ENCODE measurements around the gene FRZB. TPM values are rescaled to one million over a fixed set of nuclear protein-coding genes. Genes with fewer than 3 reads are reported as not detected.

The FRZB gene
- total RNA-seq, 2 experiments from 2014 or later = not detected

DNA sequence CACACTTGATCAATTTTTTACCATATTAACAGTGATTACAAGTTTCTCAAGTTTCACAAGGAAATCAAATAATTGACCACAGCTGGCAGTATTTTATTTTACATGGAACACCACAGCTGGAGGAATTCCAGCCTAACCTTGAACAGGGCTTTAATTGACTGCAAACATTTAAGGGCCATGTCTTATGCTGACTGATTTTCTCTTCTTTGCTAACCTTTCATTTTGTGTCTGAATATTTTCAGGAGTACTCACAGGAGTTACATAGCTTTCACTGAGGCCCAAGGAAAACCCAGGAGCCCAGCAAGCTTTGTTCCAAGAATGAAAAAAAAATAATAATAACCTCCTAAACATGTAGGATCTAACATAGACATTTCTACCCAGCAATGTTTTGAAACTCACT lies 49.6 kb downstream of the FRZB start:
- CTCF ChIA-PET = interaction anchor here (0.7 to 1.4 kb wide), 4 partner anchors 12 to 53 kb away, joined by 3 read pairs; no protein-coding TSS in a partner anchor
- no peak overlapping the region for H3K27ac Mint-ChIP-seq
- intact Hi-C loops (cut with DNase I, micrococcal nuclease) = no loop called here
- H3K9me3 Mint-ChIP-seq (ENCODE audit: low read depth) = no peaks in the 10 kb centered on the region
- H3K27me3 Mint-ChIP-seq = peaks cover 2% of the 10 kb centered on the region
- no peak overlapping the region for H3K4me3 Mint-ChIP-seq
- POLR2A ChIA-PET = interaction anchor here (0.6 to 0.7 kb wide), 2 partner anchors 14 to 164 kb away, joined by 3 to 5 read pairs; no protein-coding TSS in a partner anchor
- no peak for DNase-seq
- H3K4me1 Mint-ChIP-seq = no peaks in the 10 kb centered on the region
- no peaks in the 10 kb centered on the region for H3K36me3 Mint-ChIP-seq (ENCODE audit: low read depth)
- ATAC-seq = no peak

DNA sequence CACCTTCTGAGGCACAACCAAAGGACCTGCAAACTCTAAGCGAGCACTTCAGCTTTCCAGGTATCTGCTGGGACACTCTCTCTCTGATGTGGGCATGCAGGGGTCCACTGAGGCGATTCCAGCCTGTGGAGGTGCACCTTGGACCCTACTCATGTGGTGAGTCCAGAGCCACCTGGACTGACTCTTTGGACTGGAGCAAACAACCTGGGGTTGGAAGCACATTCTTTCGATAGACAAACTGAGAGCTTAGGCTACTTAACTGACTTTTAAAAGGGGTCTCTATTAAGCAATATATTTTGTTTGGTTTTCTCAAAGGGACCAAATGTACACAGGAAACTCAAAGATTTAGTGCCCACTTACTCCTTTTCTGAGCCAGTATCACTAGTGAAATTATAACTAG lies 51.6 kb downstream of the FRZB start:
- Mint-ChIP-seq H3K27ac (no peak overlapping the region), H3K4me3 (no peak overlapping the region), H3K27me3 (peaks cover 7% of the 10 kb centered on the region), H3K36me3 (ENCODE audit: low read depth) (no peaks in the 10 kb centered on the region), H3K9me3 (ENCODE audit: low read depth) (no peaks in the 10 kb centered on the region), H3K4me1 (no peaks in the 10 kb centered on the region)
- CTCF ChIA-PET = no interaction called here
- intact Hi-C loops (cut with DNase I, micrococcal nuclease) = no loop called here
- ATAC-seq = no peak
- POLR2A ChIA-PET = no interaction called here
- no peak for DNase-seq

DNA sequence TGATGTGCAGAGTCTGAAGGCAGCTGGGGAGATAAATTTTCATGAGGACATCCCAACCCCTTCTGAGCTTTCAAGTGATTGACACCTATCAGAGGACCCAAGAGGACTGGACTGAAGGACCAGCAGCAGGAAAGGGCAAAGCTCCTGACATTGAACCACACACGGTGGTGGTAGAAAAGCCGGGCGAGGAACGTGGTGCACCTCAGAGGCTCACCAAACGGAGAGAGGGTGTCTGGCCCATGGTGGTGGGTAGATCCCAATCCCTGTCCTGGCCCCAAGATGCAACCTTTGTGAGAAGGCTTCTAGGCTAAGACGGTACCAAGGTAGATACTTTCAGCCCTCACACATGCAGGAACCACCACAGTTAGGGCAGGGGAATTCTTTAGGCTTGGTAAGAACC lies 52.1 kb downstream of the FRZB start:
- no peak overlapping the region for H3K27ac Mint-ChIP-seq
- POLR2A ChIA-PET = no interaction called here
- no peak for ATAC-seq

DNA sequence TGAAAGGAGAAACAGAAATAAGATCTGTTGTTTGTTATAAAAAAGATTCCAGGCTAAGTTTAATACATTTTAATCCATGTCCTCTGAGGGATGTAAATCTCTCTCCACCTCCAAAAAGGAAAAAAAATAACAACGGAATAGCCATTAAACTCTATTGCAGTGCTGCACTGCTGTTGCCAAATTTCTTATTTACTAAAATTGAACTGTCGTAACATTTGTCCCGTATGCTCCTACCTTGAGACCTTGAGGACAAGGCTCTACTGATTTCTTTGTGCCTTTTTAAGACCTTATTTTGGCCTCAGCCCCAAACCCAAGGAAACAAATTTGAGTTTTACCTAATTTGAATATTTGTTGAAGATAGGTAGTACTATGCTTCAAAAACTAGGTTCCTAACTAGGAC lies 56.4 kb downstream of the FRZB start:
- ATAC-seq (no peak), DNase-seq (no peak)
- intact Hi-C loops (cut with DNase I, micrococcal nuclease) = no loop called here
- CTCF ChIA-PET = no interaction called here
- Mint-ChIP-seq H3K27ac (no peak overlapping the region), H3K4me3 (no peak overlapping the region), H3K4me1 (no peaks in the 10 kb centered on the region), H3K27me3 (peaks cover 4% of the 10 kb centered on the region), H3K36me3 (ENCODE audit: low read depth) (no peaks in the 10 kb centered on the region), H3K9me3 (ENCODE audit: low read depth) (no peaks in the 10 kb centered on the region)
- POLR2A ChIA-PET = no interaction called here

More for the DNA sequence above, 52.1 kb downstream of the FRZB start:
- intact Hi-C loops (cut with DNase I, micrococcal nuclease) = no loop called here
- H3K36me3 Mint-ChIP-seq (ENCODE audit: low read depth) = no peaks in the 10 kb centered on the region
- DNase-seq = no peak
- no peak overlapping the region for H3K4me3 Mint-ChIP-seq
- H3K4me1 Mint-ChIP-seq = no peaks in the 10 kb centered on the region
- no peaks in the 10 kb centered on the region for H3K9me3 Mint-ChIP-seq (ENCODE audit: low read depth)
- H3K27me3 Mint-ChIP-seq = peaks cover 7% of the 10 kb centered on the region
- CTCF ChIA-PET = interaction anchor here (0.6 to 0.9 kb wide), 2 partner anchors 51 to 166 kb away, joined by 3 to 4 read pairs; no protein-coding TSS in a partner anchor

GRCh38 chr2:182807319-182807718 lies 59.1 kb downstream of the FRZB start:
- H3K9me3 Mint-ChIP-seq (ENCODE audit: low read depth) = no peaks in the 10 kb centered on the region
- CTCF ChIA-PET = interaction anchor here (1.0 to 1.5 kb wide), 2 partner anchors 12 to 173 kb away, joined by 3 to 4 read pairs; no protein-coding TSS in a partner anchor

GRCh38 chr2:182804128-182804527 lies 62.3 kb downstream of the FRZB start:
- no peak for ATAC-seq
- Mint-ChIP-seq H3K4me3 (no peak overlapping the region), H3K27me3 (peaks cover 17% of the 10 kb centered on the region), H3K27ac (no peak overlapping the region), H3K9me3 (ENCODE audit: low read depth) (no peaks in the 10 kb centered on the region), H3K4me1 (no peaks in the 10 kb centered on the region), H3K36me3 (ENCODE audit: low read depth) (no peaks in the 10 kb centered on the region)
- ChIA-PET POLR2A (no interaction called here), CTCF (interaction anchor here (0.9 kb wide), 1 partner anchor 13 kb away, joined by 3 read pairs; no protein-coding TSS in a partner anchor)
- DNase-seq = no peak
- intact Hi-C loops (cut with DNase I, micrococcal nuclease) = no loop called here

More at GRCh38 chr2:182807319-182807718, 59.1 kb downstream of the FRZB start:
- peaks cover 12% of the 10 kb centered on the region for H3K27me3 Mint-ChIP-seq
- POLR2A ChIA-PET = no interaction called here
- DNase-seq (no peak), ATAC-seq (no peak)
- H3K4me1 Mint-ChIP-seq = no peaks in the 10 kb centered on the region
- H3K36me3 Mint-ChIP-seq (ENCODE audit: low read depth) = no peaks in the 10 kb centered on the region
- no peak overlapping the region for H3K27ac Mint-ChIP-seq
- H3K4me3 Mint-ChIP-seq = no peak overlapping the region
- intact Hi-C loops (cut with DNase I, micrococcal nuclease) = no loop called here

DNA sequence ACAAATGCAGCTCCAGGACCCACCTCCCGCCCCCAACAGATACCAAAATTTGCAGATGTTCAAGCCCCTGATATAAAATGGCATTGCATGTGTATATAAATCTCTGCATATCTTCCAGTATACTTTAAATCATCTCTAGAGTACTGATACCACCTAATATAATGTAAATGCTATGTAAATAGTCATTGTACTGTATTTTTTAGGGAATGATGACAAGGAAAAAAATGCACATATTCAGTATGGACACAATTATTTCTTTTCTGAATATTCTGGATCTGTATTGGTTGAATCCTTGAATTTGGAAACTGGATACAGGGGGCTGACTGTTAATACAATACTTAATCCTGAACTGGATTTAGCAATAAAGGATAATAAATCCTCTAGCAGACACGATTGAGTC lies 67.7 kb downstream of the FRZB start:
- ChIA-PET CTCF (no interaction called here), POLR2A (no interaction called here)
- Mint-ChIP-seq H3K4me1 (no peaks in the 10 kb centered on the region), H3K27ac (no peak overlapping the region), H3K36me3 (ENCODE audit: low read depth) (no peaks in the 10 kb centered on the region), H3K4me3 (no peak overlapping the region), H3K9me3 (ENCODE audit: low read depth) (no peaks in the 10 kb centered on the region), H3K27me3 (peaks cover 17% of the 10 kb centered on the region)
- ATAC-seq (no peak), DNase-seq (no peak)
- intact Hi-C loops (cut with DNase I, micrococcal nuclease) = no loop called here

GRCh38 chr2:182792441-182792840 lies 74.0 kb downstream of the FRZB start:
- no peak for DNase-seq
- ChIA-PET POLR2A (no interaction called here), CTCF (no interaction called here)
- Mint-ChIP-seq H3K9me3 (ENCODE audit: low read depth) (no peaks in the 10 kb centered on the region), H3K36me3 (ENCODE audit: low read depth) (peaks cover 1% of the 10 kb centered on the region), H3K4me1 (no peaks in the 10 kb centered on the region), H3K4me3 (no peak overlapping the region), H3K27me3 (peaks cover 5% of the 10 kb centered on the region), H3K27ac (no peak overlapping the region)
- intact Hi-C loops (cut with DNase I, micrococcal nuclease) = no loop called here
- ATAC-seq = no peak

DNA sequence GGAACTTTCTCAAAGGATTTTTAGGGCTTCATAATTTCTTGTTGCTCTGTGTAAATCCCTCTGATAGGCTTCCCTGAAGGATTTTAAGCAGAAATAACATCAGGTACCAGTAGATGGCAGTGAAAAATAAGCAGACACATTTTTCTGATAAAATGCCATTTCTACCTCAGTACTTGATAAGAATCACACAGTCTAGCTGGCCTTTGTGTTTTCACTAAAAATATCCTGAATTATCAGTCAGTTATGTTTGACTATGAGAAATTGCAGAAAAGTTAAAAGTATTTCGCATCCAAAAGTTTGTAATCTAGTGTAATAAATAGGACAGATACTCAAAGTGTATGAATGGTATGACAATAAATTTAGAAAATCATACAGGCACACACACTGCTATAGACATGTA lies 81.7 kb downstream of the FRZB start:
- Mint-ChIP-seq H3K4me3 (no peak overlapping the region), H3K4me1 (no peaks in the 10 kb centered on the region), H3K27me3 (no peaks in the 10 kb centered on the region), H3K27ac (no peak overlapping the region), H3K9me3 (ENCODE audit: low read depth) (peaks cover 2% of the 10 kb centered on the region), H3K36me3 (ENCODE audit: low read depth) (peaks cover 14% of the 10 kb centered on the region)
- no peak for DNase-seq
- no peak for ATAC-seq
- ChIA-PET CTCF (interaction anchor here (0.6 to 2.4 kb wide), 2 partner anchors 32 to 195 kb away, joined by 3 to 12 read pairs; no protein-coding TSS in a partner anchor), POLR2A (no interaction called here)
- intact Hi-C loops (cut with DNase I, micrococcal nuclease) = loop anchor here (1.0 to 5.0 kb wide), 2 partner anchors 196 to 198 kb away; no protein-coding TSS in a partner anchor

DNA sequence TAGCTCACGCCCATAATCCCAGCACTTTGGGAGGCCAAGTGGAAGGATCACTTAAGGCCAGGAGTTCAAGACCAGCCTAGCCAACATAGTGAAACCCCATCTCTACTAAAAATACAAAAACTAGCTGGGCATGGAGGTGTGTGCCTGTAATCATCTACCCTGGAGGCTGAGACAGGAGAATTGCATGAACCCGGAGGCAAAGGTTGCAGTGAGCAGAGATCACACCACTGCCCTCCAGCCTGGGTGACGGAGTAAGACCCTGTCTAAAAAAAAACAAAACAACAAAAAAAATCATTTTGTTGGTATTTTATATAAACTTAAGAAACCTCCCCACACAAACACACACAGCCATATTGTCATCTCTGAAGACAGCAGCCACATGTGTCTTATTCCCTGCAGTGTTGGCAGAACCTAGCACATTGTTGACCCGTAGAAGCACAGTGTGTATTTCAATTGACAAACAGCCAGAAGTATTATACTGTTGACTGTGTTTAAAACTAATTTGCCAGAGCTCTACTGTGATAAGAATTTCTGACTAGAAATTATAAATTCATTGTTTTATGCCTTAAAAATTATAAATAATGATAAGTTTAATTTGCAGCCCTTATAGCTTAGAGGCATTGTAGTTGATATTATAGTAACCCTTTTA lies 82.3 kb downstream of the FRZB start:
- DNase-seq (no peak), ATAC-seq (no peak)
- intact Hi-C loops (cut with DNase I, micrococcal nuclease) = loop anchor here (1.0 to 5.0 kb wide), 2 partner anchors 196 to 198 kb away; no protein-coding TSS in a partner anchor
- Mint-ChIP-seq H3K27ac (no peak overlapping the region), H3K36me3 (ENCODE audit: low read depth) (peaks cover 14% of the 10 kb centered on the region), H3K4me1 (no peaks in the 10 kb centered on the region), H3K9me3 (ENCODE audit: low read depth) (peaks cover 2% of the 10 kb centered on the region), H3K27me3 (no peaks in the 10 kb centered on the region), H3K4me3 (no peak overlapping the region)
- POLR2A ChIA-PET = no interaction called here
- CTCF ChIA-PET = interaction anchor here (0.6 to 2.4 kb wide), 3 partner anchors 31 to 196 kb away, joined by 3 to 12 read pairs (median 3); no protein-coding TSS in a partner anchor

Data from activated CD4-positive, alpha-beta T cell treated with anti-CD3 and anti-CD28 coated beads for 36 hours (primary cell).